Cardiac fibroblast (primary cell): Measurements from ENCODE around the gene KRTAP10-4.
"Not testable (repeated sequence)": the region's sequence is repeated elsewhere in the genome, so short reads cannot be mapped to it uniquely, and the experiment has no call there.

Experiments used
- DNase-seq, 2 donors: peaks; one replicate each; pipeline versions ENCODE4 v3.0.0 to v3.0.0-alpha.2; 2010; ENCODE audit warnings: low read depth in 2 of 2
- H3K4me3 ChIP-seq, 2 donors: replicated peaks in 1 of 2; 1 replicate in 1 of 2; 2 replicates in 1 of 2; pipeline ENCODE4 v1.5.1; 2011; ENCODE audit warnings: low read depth in 2 of 2, low read length in 2 of 2, mild to moderate bottlenecking in 2 of 2, moderate library complexity in 1 of 2
- CTCF ChIP-seq: IDR thresholded peaks from one replicate; pipeline ENCODE4 v1.5.1; 2011; ENCODE audit warnings: low read depth, mild to moderate bottlenecking, low read length, inconsistent platforms

Gene KRTAP10-4

GRCh38 chr21:44590311-44590721 lies 16.8 kb downstream of the KRTAP10-4 start:
- no peak for DNase-seq
- TF ChIP-seq CTCF: no peak
- H3K4me3 ChIP-seq: no peak overlapping the region

GRCh38 chr21:44590897-44591800 lies 17.6 kb downstream of the KRTAP10-4 start:
- not testable (repeated sequence) for H3K4me3 ChIP-seq, DNase-seq

- not testable (repeated sequence) for DNase-seq, H3K4me3 ChIP-seq
Observed at GRCh38 chr21:44591801-44592130, 18.2 kb downstream of the KRTAP10-4 start.

GRCh38 chr21:44592446-44593311 lies 19.1 kb downstream of the KRTAP10-4 start, which contains the start of gene KRTAP10-6:
Gene KRTAP10-6 (minus strand): TSS chr21:44592505. CDS start chr21:44592484, 21 bp downstream.
- no peak within 1 kb of the TSS for H3K4me3 ChIP-seq
- TF ChIP-seq CTCF: no peak
- DNase-seq: no peak

- H3K4me3 ChIP-seq: no peak overlapping the region
- DNase-seq: peak in 1 of 2 donors; percentile 5
- no peak for TF ChIP-seq CTCF
Observed at GRCh38 chr21:44593598-44594405, 20.3 kb downstream of the KRTAP10-4 start.

GRCh38 chr21:44594406-44594916 lies 20.9 kb downstream of the KRTAP10-4 start:
- TF ChIP-seq CTCF: no peak
- DNase-seq: no peak
- no peak overlapping the region for H3K4me3 ChIP-seq

- TF ChIP-seq CTCF: no peak
- no peak for DNase-seq
- H3K4me3 ChIP-seq: no peak overlapping the region
Observed at GRCh38 chr21:44595524-44595923, 22.0 kb downstream of the KRTAP10-4 start.
